Left renal cortex interstitium (tissue), 4 donors: ENCODE results near the gene MAP1S. TPM values are rescaled to one million over a fixed set of nuclear protein-coding genes. Genes with fewer than 3 reads are reported as not detected.

Source experiments
- DNase-seq, 4 donors: peaks; one replicate each; pipeline ENCODE4 v3.0.0-alpha.2; 2013; ENCODE audit warnings: low read depth in 4 of 4, low spot score in 2 of 4, missing footprints in 1 of 4
- polyA plus RNA-seq, 4 donors: library from polyadenylated mRNA; unstranded; fragments of 120-200 nt; gene quantifications; one replicate each; pipeline ENCODE4 v1.2.1, GENCODE V29; 2013; ENCODE audit not compliant: insufficient read length in 4 of 4

Gene MAP1S
- polyA plus RNA-seq, 4 donors, result 29.1 to 49.0 (median 40.0) TPM

- DNase-seq, result no peak
Measured at GRCh38 chr19:17688853-17689595, 30.3 kb upstream of the MAP1S start.

DNA sequence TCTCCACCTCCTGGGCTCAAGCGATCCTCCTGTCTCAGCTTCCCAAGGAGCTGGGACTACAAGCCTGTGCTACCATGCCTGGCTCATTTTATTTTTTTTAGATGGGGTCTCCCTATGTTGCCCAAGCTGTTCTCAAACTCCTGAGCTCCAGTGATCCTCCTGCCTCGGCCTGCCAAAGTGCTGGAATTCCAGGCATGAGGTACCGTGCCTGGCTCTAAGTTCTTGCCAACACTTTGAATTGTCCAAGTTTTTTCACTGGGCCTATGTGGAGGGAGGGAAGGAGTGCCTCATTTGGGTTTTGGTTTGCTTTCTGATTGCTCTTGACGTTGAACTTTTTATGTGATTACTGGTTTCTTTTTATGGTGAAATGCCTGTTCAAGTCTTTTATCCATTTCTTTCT is 26.7 kb upstream of the MAP1S start:
- DNase-seq, result no peak

DNA sequence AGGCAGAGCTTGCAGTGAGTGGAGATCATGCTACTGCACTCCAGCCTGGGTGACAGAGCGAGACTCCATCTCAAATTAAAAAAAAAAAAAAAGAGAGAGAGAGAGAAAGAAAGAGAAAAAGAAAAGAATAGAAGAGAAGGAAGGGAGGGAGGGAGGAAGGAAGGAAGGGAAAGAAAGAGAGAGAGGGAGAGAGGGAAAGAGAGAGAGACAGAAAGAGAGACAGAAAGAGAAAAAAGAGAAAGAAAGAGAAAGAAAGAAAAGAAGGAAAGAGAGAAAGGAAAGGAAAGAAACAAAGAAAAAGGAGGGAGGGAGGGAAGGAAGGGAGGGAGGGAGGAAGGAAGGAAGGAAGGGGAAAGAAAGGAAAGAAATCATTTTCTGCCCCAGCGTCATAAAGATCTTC is 24.1 kb upstream of the MAP1S start:
- DNase-seq, result no peak

GRCh38 chr19:17703824-17704463 is 15.3 kb upstream of the MAP1S start:
- DNase-seq, result no peak

DNA sequence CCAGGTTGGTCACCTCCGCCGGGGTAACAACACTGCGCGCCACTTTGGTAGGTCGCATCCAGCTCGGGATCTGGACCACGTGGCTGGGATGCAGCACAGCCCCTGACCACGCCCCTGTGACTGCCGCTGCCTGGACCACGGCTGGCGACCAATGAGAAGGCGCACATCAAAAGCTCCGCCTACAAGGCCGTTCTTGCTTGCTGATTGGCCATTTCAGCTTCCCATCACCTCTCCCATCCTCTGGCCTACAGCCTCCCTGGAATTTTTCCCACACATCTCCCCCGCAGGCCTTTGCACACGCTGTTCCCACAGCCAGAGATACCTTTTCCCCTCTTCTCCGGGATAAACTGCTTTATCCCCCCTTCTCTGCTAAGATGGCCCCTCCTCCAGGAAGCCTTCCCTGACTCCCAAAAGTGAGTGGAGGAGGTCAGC is 12.5 kb upstream of the MAP1S start:
- no peak for DNase-seq

DNA sequence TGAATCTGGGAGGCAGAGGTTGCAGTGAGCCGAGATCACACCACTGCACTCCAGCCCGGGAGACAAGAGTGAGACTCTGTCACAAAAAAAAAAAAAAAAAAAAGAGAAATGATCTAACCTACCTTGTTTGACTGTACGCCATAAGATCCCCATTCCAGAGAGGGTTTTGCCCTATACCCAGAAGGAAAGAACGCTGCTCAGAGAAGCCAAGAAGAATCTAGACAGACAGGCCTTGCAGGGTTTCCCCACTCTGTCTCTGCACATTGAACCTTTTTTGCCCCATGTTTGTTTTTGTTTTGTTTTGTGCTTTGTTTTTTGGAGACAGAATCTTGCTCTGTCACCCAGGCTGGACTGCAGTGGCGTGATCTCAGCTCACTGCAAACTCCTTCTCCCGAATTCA is 7.4 kb upstream of the MAP1S start:
- no peak for DNase-seq

DNA sequence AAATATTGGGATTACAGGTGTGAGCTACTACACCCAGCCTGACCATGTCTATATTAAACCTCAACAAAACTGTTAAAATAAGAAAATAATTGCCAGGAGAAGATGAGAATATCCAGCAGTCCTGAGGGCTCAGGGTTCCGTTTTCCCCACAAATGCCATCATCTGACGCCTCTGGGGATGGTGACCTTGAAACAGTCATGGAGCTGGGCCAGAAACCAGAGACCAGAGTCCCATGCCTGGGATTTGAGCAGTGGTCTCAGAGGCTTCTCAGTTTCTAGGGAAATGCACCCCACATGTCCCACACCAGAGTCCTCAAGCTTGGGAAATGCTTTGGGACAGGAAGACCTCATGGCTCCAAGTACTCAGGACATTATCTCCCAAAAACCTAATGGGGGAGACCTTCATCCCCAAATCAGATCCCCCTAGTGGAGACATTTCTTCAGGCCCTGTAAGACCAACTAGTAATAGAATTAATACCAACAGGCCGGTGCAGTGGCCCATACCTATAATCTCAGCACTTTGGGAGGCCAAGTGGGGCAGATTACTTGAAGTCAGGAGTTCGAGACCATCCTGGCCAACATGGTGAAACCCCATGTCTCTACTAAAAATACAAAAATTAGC is 2.9 kb upstream of the MAP1S start:
- no peak for DNase-seq

GRCh38 chr19:17718550-17718946 is 732 bp upstream of the MAP1S start:
- no peak for DNase-seq

DNA sequence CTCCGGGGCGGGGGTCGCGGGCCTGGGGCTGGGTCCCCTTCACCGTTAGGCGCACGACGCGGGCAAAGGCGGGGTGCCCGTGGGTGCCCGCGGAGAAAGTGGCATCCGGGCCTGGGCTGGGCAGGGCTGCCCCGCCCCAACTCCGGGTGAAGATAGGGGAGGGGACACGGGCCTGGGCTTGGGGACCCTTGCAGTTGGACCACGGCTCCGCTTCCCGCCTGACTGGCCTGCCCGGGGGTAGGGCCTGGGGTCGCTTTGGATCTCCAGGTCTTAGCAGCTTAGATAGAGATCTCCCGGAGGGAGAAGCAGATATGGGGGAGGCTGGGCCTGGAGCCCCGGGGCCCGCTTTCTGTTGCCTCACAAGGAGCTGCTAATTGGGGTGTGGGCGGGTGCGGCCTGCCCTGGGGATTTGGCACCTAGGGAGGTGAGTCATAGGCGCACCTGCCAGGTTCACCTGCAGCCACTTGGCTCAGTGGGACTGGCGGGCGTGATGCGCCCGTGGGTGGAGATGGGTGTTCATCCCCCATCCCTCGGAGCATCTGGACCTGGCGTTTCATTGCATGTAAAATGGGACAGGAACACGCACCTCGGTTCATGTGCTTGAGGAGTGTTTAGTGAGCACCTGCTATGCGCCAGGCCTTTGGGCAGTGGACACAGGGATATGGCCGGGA is 585 bp downstream of the MAP1S start:
- DNase-seq, result no peak

DNA sequence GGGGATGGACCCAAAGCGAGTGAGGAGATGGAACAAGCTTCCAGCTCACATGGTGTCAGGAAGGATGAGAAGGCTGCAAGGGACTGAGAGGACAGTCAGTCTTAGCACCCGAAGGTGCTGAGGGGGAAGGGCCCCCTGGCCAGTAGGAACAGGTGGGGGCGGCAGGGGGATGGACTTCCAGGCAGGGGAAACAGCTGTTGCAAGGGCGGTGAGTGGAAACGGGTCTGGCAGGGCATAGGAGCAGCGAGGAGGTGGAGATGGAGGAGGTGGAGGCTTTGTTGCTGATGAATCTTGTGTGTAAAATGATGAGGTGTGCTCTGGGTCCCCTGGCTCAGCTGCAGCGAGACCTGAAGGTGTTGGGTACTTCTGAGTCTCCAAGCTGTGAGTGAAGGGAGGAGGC is 1.2 kb downstream of the MAP1S start:
- DNase-seq, result no peak

- DNase-seq, result no peak
Measured at GRCh38 chr19:17721111-17721628, 1.9 kb downstream of the MAP1S start.

DNA sequence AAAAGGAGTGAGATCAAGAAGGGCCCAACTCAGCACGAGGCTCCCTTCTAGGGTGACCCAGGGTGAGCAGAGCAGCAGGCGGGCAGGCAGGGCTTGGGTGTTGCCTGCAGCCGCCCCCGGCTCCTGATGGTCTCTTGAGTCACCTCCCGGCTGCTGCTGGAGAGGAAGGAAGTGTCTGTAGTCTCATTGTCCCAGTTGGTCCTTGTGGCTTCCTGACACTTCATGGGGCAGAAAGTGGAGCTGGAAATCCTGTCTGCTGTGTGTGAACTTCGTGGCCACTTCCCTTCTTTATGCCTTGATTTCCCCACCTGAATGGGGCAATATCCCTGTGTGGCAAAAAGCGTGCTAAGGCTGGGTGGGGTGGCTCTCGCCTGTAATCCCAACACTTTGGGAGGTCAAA is 2.5 kb downstream of the MAP1S start:
- no peak for DNase-seq

DNA sequence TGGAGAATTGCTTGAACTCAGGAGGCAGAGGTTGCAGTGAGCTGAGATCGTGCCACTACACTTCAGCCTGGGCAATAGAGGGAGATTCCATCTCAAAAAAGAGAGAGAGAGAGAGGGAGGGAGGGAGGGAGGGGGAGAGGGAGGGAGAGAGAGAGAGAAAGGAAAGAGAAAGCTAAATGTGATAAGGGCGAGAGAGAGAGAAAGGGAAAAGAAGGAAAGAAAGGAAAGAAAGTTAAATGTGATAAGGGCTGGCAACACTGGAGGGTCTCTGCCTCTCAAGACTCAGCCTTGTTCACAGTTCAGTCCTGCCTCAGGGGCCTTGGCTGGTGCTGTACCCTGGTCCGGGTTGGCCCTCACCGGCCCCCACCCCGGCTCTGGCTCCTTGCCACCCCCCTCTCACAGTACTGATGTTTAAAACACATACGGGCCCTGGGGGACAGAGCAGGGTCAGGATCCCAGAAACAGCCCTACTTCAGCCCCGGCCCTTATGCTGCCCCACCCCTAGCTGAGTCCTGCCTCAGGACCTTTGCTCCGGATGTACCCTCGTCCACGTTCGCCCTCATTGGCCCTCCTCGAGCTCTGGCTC is 3.5 kb downstream of the MAP1S start:
- no peak for DNase-seq

GRCh38 chr19:17724655-17725054 is 5.4 kb downstream of the MAP1S start:
- DNase-seq, result no peak

GRCh38 chr19:17725422-17726078 is 6.3 kb downstream of the MAP1S start:
- no peak for DNase-seq

DNA sequence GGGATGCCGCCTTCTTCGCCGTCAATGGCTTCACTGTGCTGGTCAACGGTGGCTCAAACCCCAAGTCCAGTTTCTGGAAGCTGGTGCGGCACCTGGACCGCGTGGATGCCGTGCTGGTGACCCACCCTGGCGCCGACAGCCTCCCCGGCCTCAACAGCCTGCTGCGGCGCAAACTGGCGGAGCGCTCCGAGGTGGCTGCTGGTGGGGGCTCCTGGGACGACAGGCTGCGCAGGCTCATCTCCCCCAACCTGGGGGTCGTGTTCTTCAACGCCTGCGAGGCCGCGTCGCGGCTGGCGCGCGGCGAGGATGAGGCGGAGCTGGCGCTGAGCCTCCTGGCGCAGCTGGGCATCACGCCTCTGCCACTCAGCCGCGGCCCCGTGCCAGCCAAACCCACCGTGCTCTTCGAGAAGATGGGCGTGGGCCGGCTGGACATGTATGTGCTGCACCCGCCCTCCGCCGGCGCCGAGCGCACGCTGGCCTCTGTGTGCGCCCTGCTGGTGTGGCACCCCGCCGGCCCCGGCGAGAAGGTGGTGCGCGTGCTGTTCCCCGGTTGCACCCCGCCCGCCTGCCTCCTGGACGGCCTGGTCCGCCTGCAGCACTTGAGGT is 7.0 kb downstream of the MAP1S start:
- no peak for DNase-seq

DNA sequence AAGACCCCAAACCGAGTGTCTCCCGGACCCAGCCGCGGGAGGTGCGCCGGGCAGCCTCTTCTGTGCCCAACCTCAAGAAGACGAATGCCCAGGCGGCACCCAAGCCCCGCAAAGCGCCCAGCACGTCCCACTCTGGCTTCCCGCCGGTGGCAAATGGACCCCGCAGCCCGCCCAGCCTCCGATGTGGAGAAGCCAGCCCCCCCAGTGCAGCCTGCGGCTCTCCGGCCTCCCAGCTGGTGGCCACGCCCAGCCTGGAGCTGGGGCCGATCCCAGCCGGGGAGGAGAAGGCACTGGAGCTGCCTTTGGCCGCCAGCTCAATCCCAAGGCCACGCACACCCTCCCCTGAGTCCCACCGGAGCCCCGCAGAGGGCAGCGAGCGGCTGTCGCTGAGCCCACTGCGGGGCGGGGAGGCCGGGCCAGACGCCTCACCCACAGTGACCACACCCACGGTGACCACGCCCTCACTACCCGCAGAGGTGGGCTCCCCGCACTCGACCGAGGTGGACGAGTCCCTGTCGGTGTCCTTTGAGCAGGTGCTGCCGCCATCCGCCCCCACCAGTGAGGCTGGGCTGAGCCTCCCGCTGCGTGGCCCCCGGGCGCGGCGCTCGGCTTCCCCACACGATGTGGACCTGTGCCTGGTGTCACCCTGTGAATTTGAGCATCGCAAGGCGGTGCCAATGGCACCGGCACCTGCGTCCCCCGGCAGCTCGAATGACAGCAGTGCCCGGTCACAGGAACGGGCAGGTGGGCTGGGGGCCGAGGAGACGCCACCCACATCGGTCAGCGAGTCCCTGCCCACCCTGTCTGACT is 7.9 kb downstream of the MAP1S start:
- DNase-seq, result no peak

DNA sequence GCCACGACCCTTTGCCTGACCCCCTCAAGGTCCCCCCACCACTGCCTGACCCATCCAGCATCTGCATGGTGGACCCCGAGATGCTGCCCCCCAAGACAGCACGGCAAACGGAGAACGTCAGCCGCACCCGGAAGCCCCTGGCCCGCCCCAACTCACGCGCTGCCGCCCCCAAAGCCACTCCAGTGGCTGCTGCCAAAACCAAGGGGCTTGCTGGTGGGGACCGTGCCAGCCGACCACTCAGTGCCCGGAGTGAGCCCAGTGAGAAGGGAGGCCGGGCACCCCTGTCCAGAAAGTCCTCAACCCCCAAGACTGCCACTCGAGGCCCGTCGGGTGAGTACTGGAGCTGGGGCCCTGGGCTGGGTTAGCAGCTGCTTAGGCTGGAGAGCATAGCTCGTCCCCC is 8.6 kb downstream of the MAP1S start:
- no peak for DNase-seq

GRCh38 chr19:17733127-17733526 is 13.8 kb downstream of the MAP1S start:
- no peak for DNase-seq
